ENCODE data around the gene UBXN6.

DNA sequence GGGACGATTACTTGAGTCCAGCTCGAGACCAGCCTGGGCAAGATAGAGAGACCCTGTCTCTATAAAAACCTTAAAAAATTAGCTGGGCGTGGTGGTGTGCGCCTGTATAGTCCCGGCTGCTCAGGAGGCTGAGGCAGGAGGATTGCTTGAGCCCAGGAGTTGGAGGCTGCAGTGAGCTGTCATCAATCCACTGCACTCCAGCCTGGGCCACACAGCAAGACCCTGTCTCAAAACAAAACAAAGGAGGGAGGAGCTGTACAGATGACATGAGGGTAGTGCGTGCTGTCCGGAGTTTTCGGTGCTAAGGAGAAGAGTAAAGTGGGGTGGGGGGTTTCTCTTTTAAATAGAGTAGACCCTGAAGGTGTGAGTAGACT lies 37.1 kb upstream of the UBXN6 start:
- TF ChIP-seq, protein P1, sequence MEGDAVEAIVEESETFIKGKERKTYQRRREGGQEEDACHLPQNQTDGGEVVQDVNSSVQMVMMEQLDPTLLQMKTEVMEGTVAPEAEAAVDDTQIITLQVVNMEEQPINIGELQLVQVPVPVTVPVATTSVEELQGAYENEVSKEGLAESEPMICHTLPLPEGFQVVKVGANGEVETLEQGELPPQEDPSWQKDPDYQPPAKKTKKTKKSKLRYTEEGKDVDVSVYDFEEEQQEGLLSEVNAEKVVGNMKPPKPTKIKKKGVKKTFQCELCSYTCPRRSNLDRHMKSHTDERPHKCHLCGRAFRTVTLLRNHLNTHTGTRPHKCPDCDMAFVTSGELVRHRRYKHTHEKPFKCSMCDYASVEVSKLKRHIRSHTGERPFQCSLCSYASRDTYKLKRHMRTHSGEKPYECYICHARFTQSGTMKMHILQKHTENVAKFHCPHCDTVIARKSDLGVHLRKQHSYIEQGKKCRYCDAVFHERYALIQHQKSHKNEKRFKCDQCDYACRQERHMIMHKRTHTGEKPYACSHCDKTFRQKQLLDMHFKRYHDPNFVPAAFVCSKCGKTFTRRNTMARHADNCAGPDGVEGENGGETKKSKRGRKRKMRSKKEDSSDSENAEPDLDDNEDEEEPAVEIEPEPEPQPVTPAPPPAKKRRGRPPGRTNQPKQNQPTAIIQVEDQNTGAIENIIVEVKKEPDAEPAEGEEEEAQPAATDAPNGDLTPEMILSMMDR (IDR thresholded peaks at IDR 0.05): no peak
- no peak for TF ChIP-seq POLR2A (IDR thresholded peaks at IDR 0.05)

Data from heart left ventricle (tissue), 13 donors.